Measurements from ENCODE around the gene CASP8AP2. TPM values are rescaled to one million over a fixed set of nuclear protein-coding genes. Genes with fewer than 3 reads are reported as not detected.
A peak's percentile ranks its signal among the peaks of the same experiment; 100 is the strongest.

The CASP8AP2 gene
- total and polyA plus RNA-seq, 2 donors (not counting 3 experiments of a cell fraction or from before 2014, with no cell fraction given) = 4.7 to 22.0 TPM

DNA sequence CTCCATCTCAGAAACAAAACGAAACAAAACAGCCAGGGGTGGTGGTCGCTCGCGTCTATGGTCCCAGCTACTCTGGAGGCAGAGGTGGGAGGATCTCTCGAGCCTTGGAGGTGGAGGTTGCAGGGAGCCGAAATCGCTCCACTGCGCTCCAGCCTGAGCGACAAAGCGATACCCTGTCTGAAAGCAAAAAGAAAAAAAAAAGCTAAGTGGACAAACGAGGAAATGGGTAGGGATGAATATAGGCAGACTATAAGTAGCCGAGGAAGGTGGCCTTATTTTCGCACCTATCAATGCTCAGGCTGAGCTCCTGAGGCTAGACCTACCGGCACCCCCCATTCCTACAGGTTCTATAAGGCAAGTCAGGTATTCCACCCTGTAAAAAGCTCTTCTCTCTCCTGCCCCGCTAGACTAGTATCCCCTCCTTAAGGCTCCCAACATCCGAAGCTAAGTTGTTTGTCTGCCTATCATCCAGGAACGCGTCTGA, 650 bp upstream of the CASP8AP2 start:
- no peak for DNase-seq (ENCODE audit: low read depth, low spot score)
- BruUV-seq (replicated peaks) = TSS peak; percentile 77
- H3K4me1 ChIP-seq (ENCODE audit: control insufficient read depth, extremely low read depth, insufficient read depth, low read length) = peaks cover 10% of the 10 kb centered on the region
- intact Hi-C loops (cut with micrococcal nuclease) (loop anchor here (1.0 to 10.0 kb wide), 3 partner anchors 10 to 646 kb away; partner anchors contain the start of genes MDN1 and UBE2J1), dilution Hi-C loops (cut with MboI; ENCODE audit: extremely low pct_ligation_motif_present, low sequenced_read_pairs) (no loop called here)
- CTCF ChIA-PET = interaction anchor here (0.7 to 1.9 kb wide), 9 partner anchors 9 to 650 kb away, joined by 3 to 16 read pairs (median 4); partner anchors contain the start of gene MDN1
- H3K4me2 ChIP-seq (ENCODE audit: insufficient read depth, low read length) = peak overlapping the region; percentile 90
- peaks cover 0 to 7% of the 10 kb centered on the region in 2 experiments for H3K36me3 ChIP-seq (ENCODE audit: control insufficient read depth in 2 of 2, extremely low read depth in 1 of 2, insufficient read depth in 2 of 2, low read length in 2 of 2)
- peak; percentile 53 for FAIRE-seq
- H3K9ac ChIP-seq (replicated peaks; ENCODE audit: extremely low read depth, insufficient read depth, low read length) = peak overlapping the region; percentile 82
- no peaks in the 10 kb centered on the region for H3K9me3 ChIP-seq (replicated peaks; ENCODE audit: control insufficient read depth, insufficient read depth, low read length)
- no peaks in the 10 kb centered on the region for H3K27me3 ChIP-seq (ENCODE audit: control insufficient read depth in 2 of 2, insufficient read depth in 2 of 2, low read length in 2 of 2)
- H2AFZ ChIP-seq (ENCODE audit: low read depth, low read length) = peak overlapping the region; percentile 97
- peaks cover 19% of the 10 kb centered on the region for H3K79me2 ChIP-seq (ENCODE audit: control insufficient read depth, insufficient read depth, low read length)
- H3K27ac ChIP-seq (ENCODE audit: insufficient read depth, low read depth, low read length) = peak overlapping the region; percentile 42
- no peaks in the 10 kb centered on the region for H3K9me1 ChIP-seq (replicated peaks; ENCODE audit: control insufficient read depth, extremely low read depth, insufficient read depth, low read length)
- H4K20me1 ChIP-seq (replicated peaks; ENCODE audit: control insufficient read depth, extremely low read depth, insufficient read depth, low read length) = no peaks in the 10 kb centered on the region
- peak overlapping the region; percentile 61 to 95 (median 94) for H3K4me3 ChIP-seq (replicated peaks in 1 of 3; ENCODE audit: insufficient read depth in 1 of 3, low read depth in 1 of 3, low read length in 3 of 3)
- TF ChIP-seq CTCF (IDR thresholded peaks at IDR 0.05; ENCODE audit: extremely low read depth in 1 of 2, insufficient read depth in 1 of 2, low read depth in 1 of 2, low read length in 2 of 2) (no peak), MYC (IDR thresholded peaks at IDR 0.05; ENCODE audit: low read depth, low read length) (no peak), EZH2 (IDR thresholded peaks at IDR 0.05; ENCODE audit: borderline replicate concordance, low read depth, low read length, severe bottlenecking) (no peak), JUN (IDR thresholded peaks at IDR 0.05; ENCODE audit: borderline replicate concordance, insufficient read depth, insufficient read length, low read depth) (no peak), POLR2A (IDR thresholded peaks at IDR 0.05; ENCODE audit: low read depth, low read length) (no peak), POLR2AphosphoS5 (IDR thresholded peaks at IDR 0.05; ENCODE audit: insufficient read depth, low read depth, low read length) (no peak), FOS (IDR thresholded peaks at IDR 0.05; ENCODE audit: borderline replicate concordance, insufficient read depth, low read length) (no peak), MAX (IDR thresholded peaks at IDR 0.05; ENCODE audit: insufficient read depth, insufficient read length) (no peak), GATA2 (IDR thresholded peaks at IDR 0.05; ENCODE audit: insufficient read depth, insufficient read length, low read depth, low read length) (no peak)
- POLR2A ChIA-PET = interaction anchor here (0.6 to 1.3 kb wide), 5 partner anchors 9 to 748 kb away, joined by 4 to 12 read pairs (median 5); partner anchors contain the start of genes MDN1 and PNRC1
